HEK293 (cell line): ENCODE data around the gene TANK.

Experiments
- CTCF ChIA-PET: fragments of 350-600 bp; formaldehyde crosslinking; extraction: SDS; loops from one replicate; lab custom pipeline; 2021; ENCODE audit warnings: antibody characterized with exemption; lab: Yijun Ruan, JAX
- POLR2A ChIA-PET: fragments of 300-600 bp; formaldehyde crosslinking; extraction: SDS; loops from one replicate; lab custom pipeline; 2020; ENCODE audit warnings: antibody characterized with exemption, inconsistent platforms; lab: Yijun Ruan, JAX
- H3K27ac ChIP-seq: fragments of 200-500 bp; sonication (Bioruptor generic); 2 replicates; pipeline ENCODE4 v1.5.1; 2014; ENCODE audit warnings: low read depth, low read length, control low read depth, inconsistent platforms; ENCODE audit errors: extremely low read depth
- H3K36me3 ChIP-seq, 2 experiments: fragments of 200-500 bp in 1 of 2; sonication (Bioruptor generic) in 1 of 2; 1 replicate in 1 of 2; 2 replicates in 1 of 2; pipeline ENCODE4 v1.5.1; 2014 to 2017; ENCODE audit warnings: inconsistent platforms in 2 of 2, low read length in 2 of 2; ENCODE audit not compliant: control insufficient read depth in 2 of 2, insufficient read depth in 1 of 2
- H3K4me1 ChIP-seq: fragments of 200-500 bp; sonication (Bioruptor generic); 2 replicates; pipeline ENCODE4 v1.5.1; 2014; ENCODE audit warnings: mild to moderate bottlenecking, low read length, inconsistent platforms; ENCODE audit not compliant: control insufficient read depth, insufficient read depth
- H3K4me3 ChIP-seq: 2 replicates; pipeline ENCODE4 v1.5.1; 2011; ENCODE audit warnings: low read depth, mild to moderate bottlenecking, control low read depth, low read length, moderate library complexity
- H3K9me3 ChIP-seq: fragments of 200-500 bp; sonication (Bioruptor generic); 2 replicates; pipeline ENCODE4 v1.5.1; 2014; ENCODE audit warnings: low read depth, low read length, inconsistent platforms; ENCODE audit not compliant: control insufficient read depth, insufficient read depth
- HOXD13 ChIP-seq: sonication (generic); formaldehyde crosslinking; IDR thresholded peaks from 2 replicates; pipeline ENCODE4 v1.8.0; 2022; ENCODE audit warnings: missing genetic modification reagents, borderline replicate concordance
- KLF1 ChIP-seq: fragments of 450-650 bp; formaldehyde crosslinking; IDR thresholded peaks from 2 replicates; pipeline ENCODE4 v1.5.1; 2016; ENCODE audit warnings: missing biosample characterization, missing genetic modification characterization
- KLF7 ChIP-seq: fragments of 450-650 bp; formaldehyde crosslinking; IDR thresholded peaks from 2 replicates; pipeline ENCODE4 v1.5.1; 2016; ENCODE audit warnings: missing biosample characterization, missing genetic modification characterization, borderline replicate concordance
- PRDM1 ChIP-seq: fragments of 450-650 bp; formaldehyde crosslinking; IDR thresholded peaks from 2 replicates; pipeline ENCODE4; 2016; ENCODE audit warnings: missing biosample characterization, missing genetic modification characterization
- WT1 ChIP-seq: fragments of 450-650 bp; formaldehyde crosslinking; IDR thresholded peaks from 2 replicates; pipeline ENCODE4 v1.5.1; 2016; ENCODE audit warnings: missing biosample characterization, missing genetic modification characterization
- YY2 ChIP-seq: fragments of 450-650 bp; formaldehyde crosslinking; IDR thresholded peaks from 2 replicates; pipeline ENCODE4 v1.5.1; 2016; ENCODE audit warnings: missing biosample characterization, missing genetic modification characterization
- ZEB2 ChIP-seq: fragments of 450-650 bp; formaldehyde crosslinking; IDR thresholded peaks from 2 replicates; pipeline ENCODE4 v1.5.1; 2016; ENCODE audit warnings: missing biosample characterization, missing genetic modification characterization
- ZFP69B ChIP-seq: fragments of 450-650 bp; formaldehyde crosslinking; IDR thresholded peaks from 2 replicates; pipeline ENCODE4 v1.5.1; 2016; ENCODE audit warnings: missing biosample characterization, missing genetic modification characterization
- ZIC2 ChIP-seq: fragments of 450-650 bp; formaldehyde crosslinking; IDR thresholded peaks from 2 replicates; pipeline ENCODE4 v1.5.1; 2016; ENCODE audit warnings: missing biosample characterization, missing genetic modification characterization
- ZNF133 ChIP-seq: fragments of 450-650 bp; formaldehyde crosslinking; IDR thresholded peaks from 2 replicates; pipeline ENCODE4 v1.5.1; 2016; ENCODE audit warnings: missing biosample characterization, missing genetic modification characterization
- ZNF157 ChIP-seq: fragments of 450-650 bp; formaldehyde crosslinking; IDR thresholded peaks from 2 replicates; pipeline ENCODE4 v1.5.1; 2016; ENCODE audit warnings: missing biosample characterization, missing genetic modification characterization
- ZNF18 ChIP-seq: fragments of 450-650 bp; formaldehyde crosslinking; IDR thresholded peaks from 2 replicates; pipeline ENCODE4 v1.5.1; 2016; ENCODE audit warnings: missing biosample characterization, missing genetic modification characterization
- ZNF26 ChIP-seq: fragments of 450-650 bp; formaldehyde crosslinking; IDR thresholded peaks from 2 replicates; pipeline ENCODE4 v1.5.1; 2016; ENCODE audit warnings: missing biosample characterization, missing genetic modification characterization
- ZNF37A ChIP-seq: fragments of 450-650 bp; IDR thresholded peaks from 2 replicates; pipeline ENCODE4 v1.5.1; 2018; ENCODE audit warnings: missing biosample characterization, missing genetic modification characterization
- ZNF391 ChIP-seq: fragments of 450-650 bp; formaldehyde crosslinking; IDR thresholded peaks from 2 replicates; pipeline ENCODE4 v1.5.1; 2016; ENCODE audit warnings: low read depth, missing biosample characterization, missing genetic modification characterization, borderline replicate concordance
- ZNF473 ChIP-seq: fragments of 450-650 bp; formaldehyde crosslinking; IDR thresholded peaks from 2 replicates; pipeline ENCODE4 v1.5.1; 2017; ENCODE audit warnings: missing biosample characterization, missing genetic modification characterization
- ZNF560 ChIP-seq: fragments of 450-650 bp; formaldehyde crosslinking; IDR thresholded peaks from 2 replicates; pipeline ENCODE4 v1.5.1; 2017; ENCODE audit warnings: missing biosample characterization, missing genetic modification characterization, borderline replicate concordance
- ZNF664 ChIP-seq: fragments of 450-650 bp; formaldehyde crosslinking; IDR thresholded peaks from 2 replicates; pipeline ENCODE4 v1.5.1; 2016; ENCODE audit warnings: missing biosample characterization, missing genetic modification characterization
- ZNF677 ChIP-seq: fragments of 450-650 bp; IDR thresholded peaks from 2 replicates; pipeline ENCODE4 v1.5.0; 2018; ENCODE audit warnings: missing biosample characterization, mild to moderate bottlenecking, missing genetic modification characterization, moderate library complexity
- ZNF747 ChIP-seq: fragments of 450-650 bp; formaldehyde crosslinking; IDR thresholded peaks from 2 replicates; pipeline ENCODE4 v1.5.1; 2016; ENCODE audit warnings: missing biosample characterization, missing genetic modification characterization
- ZNF785 ChIP-seq: fragments of 450-650 bp; formaldehyde crosslinking; IDR thresholded peaks from 2 replicates; pipeline ENCODE4 v1.5.1; 2016; ENCODE audit warnings: missing biosample characterization, missing genetic modification characterization
- ZNF837 ChIP-seq: fragments of 450-650 bp; formaldehyde crosslinking; IDR thresholded peaks from 2 replicates; pipeline ENCODE4 v1.5.1; 2016; ENCODE audit warnings: missing biosample characterization, missing genetic modification characterization
- ZNF843 ChIP-seq: fragments of 450-650 bp; formaldehyde crosslinking; IDR thresholded peaks from 2 replicates; pipeline ENCODE4 v1.5.1; 2016; ENCODE audit warnings: missing biosample characterization, missing genetic modification characterization
- TF ChIP-seq, protein P1 (sequence below): fragments of 450-650 bp; formaldehyde crosslinking; optimal IDR thresholded peaks from 2 replicates; pipeline ENCODE3; 2016; ENCODE audit warnings: missing biosample characterization, mild to moderate bottlenecking, missing genetic modification characterization
- TF ChIP-seq, protein P2 (sequence below): fragments of 450-650 bp; formaldehyde crosslinking; IDR thresholded peaks from 2 replicates; pipeline ENCODE4 v1.5.1; 2016; ENCODE audit warnings: missing biosample characterization, missing genetic modification characterization
- TF ChIP-seq, protein P3 (sequence below): fragments of 450-650 bp; IDR thresholded peaks from 2 replicates; pipeline ENCODE4 v1.5.1; 2018; ENCODE audit warnings: missing biosample characterization, mild to moderate bottlenecking, missing genetic modification characterization

TANK gene

GRCh38 chr2:161115205-161115604, 45.0 kb upstream of the TANK start:
- POLR2A ChIA-PET = no interaction called here
- H3K9me3 ChIP-seq = no peaks in the 10 kb centered on the region
- H3K36me3 ChIP-seq = no peaks in the 10 kb centered on the region
- no peaks in the 10 kb centered on the region for H3K4me1 ChIP-seq
- H3K4me3 ChIP-seq = no peak overlapping the region
- TF ChIP-seq ZNF785 = no peak
- no peak for TF ChIP-seq ZNF677 (tag by site-specific recombination)
- no peak for TF ChIP-seq ZNF473
- TF ChIP-seq HOXD13 (CRISPR knock-in tag) = no peak
- no peak for TF ChIP-seq KLF1 (tag by site-specific recombination)
- TF ChIP-seq ZNF664 (tag by site-specific recombination) = no peak
- CTCF ChIA-PET = interaction anchor here (0.8 kb wide), 1 partner anchor 19 kb away, joined by 4 read pairs; no protein-coding TSS in a partner anchor
- H3K27ac ChIP-seq = no peak overlapping the region

GRCh38 chr2:161115605-161116380, 44.4 kb upstream of the TANK start:
- no peaks in the 10 kb centered on the region for H3K4me1 ChIP-seq

GRCh38 chr2:161116509-161116908, 43.7 kb upstream of the TANK start:
- ChIA-PET POLR2A (no interaction called here), CTCF (interaction anchor here (0.6 to 0.9 kb wide), 2 partner anchors 13 to 145 kb away, joined by 3 read pairs; no protein-coding TSS in a partner anchor)
- Histone ChIP-seq H3K4me3 (no peak overlapping the region), H3K9me3 (no peaks in the 10 kb centered on the region), H3K27ac (no peak overlapping the region), H3K4me1 (no peaks in the 10 kb centered on the region), H3K36me3 (no peaks in the 10 kb centered on the region)
- TF ChIP-seq ZFP69B = no peak
- no peak for TF ChIP-seq ZNF391 (tag by site-specific recombination)
- TF ChIP-seq ZNF843 (tag by site-specific recombination) = no peak
- no peak for TF ChIP-seq PRDM1
- TF ChIP-seq ZNF18 (tag by site-specific recombination) = no peak
- no peak for TF ChIP-seq ZNF37A (tag by site-specific recombination)
- no peak for TF ChIP-seq ZNF133 (tag by site-specific recombination)
- TF ChIP-seq ZNF560 (tag by site-specific recombination) = no peak
- TF ChIP-seq, protein P1, sequence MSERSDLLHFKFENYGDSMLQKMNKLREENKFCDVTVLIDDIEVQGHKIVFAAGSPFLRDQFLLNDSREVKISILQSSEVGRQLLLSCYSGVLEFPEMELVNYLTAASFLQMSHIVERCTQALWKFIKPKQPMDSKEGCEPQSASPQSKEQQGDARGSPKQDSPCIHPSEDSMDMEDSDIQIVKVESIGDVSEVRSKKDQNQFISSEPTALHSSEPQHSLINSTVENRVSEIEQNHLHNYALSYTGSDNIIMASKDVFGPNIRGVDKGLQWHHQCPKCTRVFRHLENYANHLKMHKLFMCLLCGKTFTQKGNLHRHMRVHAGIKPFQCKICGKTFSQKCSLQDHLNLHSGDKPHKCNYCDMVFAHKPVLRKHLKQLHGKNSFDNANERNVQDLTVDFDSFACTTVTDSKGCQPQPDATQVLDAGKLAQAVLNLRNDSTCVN (tag by site-specific recombination) = no peak

More at GRCh38 chr2:161115605-161116380, 44.4 kb upstream of the TANK start:
- ChIA-PET POLR2A (no interaction called here), CTCF (interaction anchor here (0.6 kb wide), 1 partner anchor 145 kb away, joined by 3 read pairs; no protein-coding TSS in a partner anchor)
- no peaks in the 10 kb centered on the region for H3K9me3 ChIP-seq
- TF ChIP-seq KLF7 (tag by site-specific recombination) (no peak), ZNF747 (tag by site-specific recombination) (no peak), ZNF26 (tag by site-specific recombination) (no peak), ZIC2 (tag by site-specific recombination) (no peak), YY2 (tag by site-specific recombination) (no peak), ZEB2 (tag by site-specific recombination) (no peak), WT1 (no peak), ZNF157 (no peak), ZNF837 (tag by site-specific recombination) (no peak)
- TF ChIP-seq, protein P2, sequence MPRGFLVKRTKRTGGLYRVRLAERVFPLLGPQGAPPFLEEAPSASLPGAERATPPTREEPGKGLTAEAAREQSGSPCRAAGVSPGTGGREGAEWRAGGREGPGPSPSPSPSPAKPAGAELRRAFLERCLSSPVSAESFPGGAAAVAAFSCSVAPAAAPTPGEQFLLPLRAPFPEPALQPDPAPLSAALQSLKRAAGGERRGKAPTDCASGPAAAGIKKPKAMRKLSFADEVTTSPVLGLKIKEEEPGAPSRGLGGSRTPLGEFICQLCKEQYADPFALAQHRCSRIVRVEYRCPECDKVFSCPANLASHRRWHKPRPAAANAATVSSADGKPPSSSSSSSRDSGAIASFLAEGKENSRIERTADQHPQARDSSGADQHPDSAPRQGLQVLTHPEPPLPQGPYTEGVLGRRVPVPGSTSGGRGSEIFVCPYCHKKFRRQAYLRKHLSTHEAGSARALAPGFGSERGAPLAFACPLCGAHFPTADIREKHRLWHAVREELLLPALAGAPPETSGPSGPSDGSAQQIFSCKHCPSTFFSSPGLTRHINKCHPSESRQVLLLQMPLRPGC (tag by site-specific recombination) = no peak
- TF ChIP-seq, protein P3, sequence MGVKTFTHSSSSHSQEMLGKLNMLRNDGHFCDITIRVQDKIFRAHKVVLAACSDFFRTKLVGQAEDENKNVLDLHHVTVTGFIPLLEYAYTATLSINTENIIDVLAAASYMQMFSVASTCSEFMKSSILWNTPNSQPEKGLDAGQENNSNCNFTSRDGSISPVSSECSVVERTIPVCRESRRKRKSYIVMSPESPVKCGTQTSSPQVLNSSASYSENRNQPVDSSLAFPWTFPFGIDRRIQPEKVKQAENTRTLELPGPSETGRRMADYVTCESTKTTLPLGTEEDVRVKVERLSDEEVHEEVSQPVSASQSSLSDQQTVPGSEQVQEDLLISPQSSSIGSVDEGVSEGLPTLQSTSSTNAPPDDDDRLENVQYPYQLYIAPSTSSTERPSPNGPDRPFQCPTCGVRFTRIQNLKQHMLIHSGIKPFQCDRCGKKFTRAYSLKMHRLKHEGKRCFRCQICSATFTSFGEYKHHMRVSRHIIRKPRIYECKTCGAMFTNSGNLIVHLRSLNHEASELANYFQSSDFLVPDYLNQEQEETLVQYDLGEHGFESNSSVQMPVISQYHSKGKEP (tag by site-specific recombination) = no peak
- H3K36me3 ChIP-seq = no peaks in the 10 kb centered on the region
- no peak overlapping the region for H3K27ac ChIP-seq
- H3K4me3 ChIP-seq = no peak overlapping the region
